HUDEP-2 (cell line): ENCODE data around the gene CORO1C.

Source experiments
- DNase-seq, 76 experiments: peaks; one replicate each; lab custom pipeline; 2025; ENCODE audit not compliant: unreplicated experiment in 76 of 76; lab: John Stamatoyannopoulos, UW

The CORO1C gene

DNA sequence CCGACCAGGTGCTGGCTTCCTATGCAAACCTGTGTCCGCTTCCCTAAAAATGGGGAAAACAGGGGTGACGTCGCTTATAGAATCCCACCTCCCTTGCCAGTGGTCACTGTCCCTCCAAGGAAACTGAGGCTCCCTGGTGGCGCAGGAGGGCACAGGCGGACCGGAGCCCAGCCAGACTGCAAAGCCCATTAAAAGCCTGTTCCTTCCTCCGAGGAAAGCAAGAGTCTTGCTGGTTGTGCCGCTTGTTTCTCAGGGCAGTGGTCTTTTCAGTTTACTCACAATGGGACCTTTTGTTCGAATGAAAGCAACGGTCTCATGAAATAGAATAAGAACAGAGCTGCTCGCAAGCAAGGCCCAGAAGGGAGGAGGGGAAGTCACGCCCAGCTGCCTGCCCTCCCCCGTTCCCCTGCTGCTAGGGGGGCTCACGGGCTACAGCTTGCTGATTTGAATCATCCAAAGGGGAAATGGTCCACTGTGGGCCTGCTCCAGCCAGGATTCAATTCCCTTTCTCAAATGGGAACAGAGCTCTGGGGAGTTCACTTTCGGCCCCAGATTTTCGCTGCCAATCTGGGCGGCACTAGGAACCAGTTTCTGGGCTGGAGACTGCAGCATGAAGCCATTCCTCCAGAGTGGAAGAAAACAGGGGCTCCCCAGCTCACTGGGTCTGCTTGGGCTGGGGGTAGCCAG lies 93.0 kb downstream of the CORO1C start:
- DNase-seq, result no peak

DNA sequence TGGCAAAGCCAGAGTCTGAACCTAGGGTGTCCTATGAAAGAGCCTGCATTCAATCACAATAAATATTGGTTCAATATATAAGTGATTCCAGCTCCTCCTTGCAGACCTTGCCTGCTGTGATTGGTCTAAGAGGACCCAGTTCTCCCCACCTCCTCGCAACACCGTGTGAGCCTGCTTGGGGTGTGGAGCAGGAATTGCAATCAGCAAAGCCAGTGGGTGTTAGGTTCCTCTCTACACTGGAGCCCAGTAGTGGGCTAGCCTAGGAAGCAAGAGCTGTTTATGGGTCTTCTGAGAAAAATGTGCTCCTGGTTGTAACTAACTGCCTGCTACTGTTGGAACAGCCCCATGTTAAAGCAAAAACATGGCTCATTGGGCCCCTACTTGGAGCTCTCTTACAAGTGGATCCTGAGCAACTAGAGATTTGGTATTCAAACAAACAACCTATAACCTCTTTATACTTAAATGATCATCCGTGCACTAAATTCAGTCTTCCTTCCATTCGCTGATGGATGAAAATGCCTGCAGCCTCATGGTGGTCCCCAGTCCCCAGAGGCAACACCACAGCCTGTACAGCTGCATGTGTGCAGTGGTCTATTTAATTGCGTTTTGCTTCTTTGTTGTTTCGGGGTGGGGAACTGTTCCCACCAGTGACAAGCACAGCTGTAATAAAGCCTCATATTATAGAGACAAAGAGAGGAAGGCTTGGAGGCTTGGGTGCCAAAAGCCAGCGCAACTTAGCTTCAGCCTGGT lies 93.9 kb downstream of the CORO1C start:
- no peak for DNase-seq

- DNase-seq, result no peak
These were observed 95.1 kb downstream of the CORO1C start for GRCh38 chr12:108635997-108636808.

DNA sequence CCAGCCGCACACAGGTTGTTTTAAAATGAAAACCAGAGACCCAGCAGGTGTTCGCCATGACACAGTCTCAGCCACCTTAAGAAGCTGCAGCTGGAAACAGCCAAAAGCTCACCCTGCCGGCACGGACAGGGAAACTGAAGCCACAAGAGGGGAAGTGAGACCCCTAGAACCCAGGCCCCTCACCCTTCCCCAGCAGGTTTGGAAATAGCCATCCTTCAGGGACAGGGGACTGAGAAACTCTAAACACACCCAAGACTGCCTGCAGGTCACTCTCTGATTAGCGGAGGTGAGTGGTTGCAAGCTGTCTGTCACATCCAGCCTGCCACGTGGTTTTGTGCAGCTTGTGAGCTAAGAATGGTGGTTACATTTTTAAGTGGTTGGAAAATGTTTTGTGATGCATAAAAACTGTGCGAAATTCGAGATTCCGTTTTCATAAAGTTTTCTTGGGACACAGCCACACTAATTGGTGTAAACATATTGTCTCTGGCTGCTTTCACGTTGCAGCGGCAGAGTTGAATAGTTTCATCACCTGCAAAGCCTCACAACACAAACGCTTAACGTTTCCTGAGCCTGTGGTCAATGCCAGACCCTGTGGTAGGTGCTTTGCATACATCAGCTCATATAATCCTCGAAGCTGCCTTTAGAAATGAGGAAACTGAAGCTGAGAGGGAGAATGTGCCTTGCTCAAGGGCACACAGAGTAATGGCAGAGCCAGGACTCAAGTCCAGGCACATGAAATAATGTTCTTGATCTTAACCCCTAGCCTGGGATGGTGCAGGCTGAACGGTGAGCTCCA lies 95.9 kb downstream of the CORO1C start:
- peak in 1 of 76 experiments; percentile 23 for DNase-seq

DNA sequence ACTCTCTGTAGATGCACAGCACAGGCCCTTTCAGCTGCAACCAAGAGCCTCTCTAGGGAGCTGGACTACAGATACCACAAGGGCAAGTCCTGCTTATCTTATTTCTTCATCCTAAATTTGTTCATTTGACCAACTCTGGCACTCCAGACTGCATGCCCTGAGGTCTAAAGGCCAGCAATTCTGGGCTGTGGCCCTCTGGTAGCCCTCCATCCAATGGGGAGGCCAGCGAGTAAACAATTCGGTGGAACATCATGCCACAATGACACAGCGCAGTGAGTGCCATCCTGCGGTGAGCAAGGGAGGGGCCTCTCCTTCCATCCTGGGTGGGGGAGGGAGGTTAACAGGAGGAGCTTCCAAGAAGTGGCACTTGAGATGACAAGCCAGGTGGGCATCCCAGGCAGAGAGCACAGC lies 97.0 kb downstream of the CORO1C start:
- DNase-seq, result peak in 74 of 76 experiments; percentile 20 to 89 (median 69)

DNA sequence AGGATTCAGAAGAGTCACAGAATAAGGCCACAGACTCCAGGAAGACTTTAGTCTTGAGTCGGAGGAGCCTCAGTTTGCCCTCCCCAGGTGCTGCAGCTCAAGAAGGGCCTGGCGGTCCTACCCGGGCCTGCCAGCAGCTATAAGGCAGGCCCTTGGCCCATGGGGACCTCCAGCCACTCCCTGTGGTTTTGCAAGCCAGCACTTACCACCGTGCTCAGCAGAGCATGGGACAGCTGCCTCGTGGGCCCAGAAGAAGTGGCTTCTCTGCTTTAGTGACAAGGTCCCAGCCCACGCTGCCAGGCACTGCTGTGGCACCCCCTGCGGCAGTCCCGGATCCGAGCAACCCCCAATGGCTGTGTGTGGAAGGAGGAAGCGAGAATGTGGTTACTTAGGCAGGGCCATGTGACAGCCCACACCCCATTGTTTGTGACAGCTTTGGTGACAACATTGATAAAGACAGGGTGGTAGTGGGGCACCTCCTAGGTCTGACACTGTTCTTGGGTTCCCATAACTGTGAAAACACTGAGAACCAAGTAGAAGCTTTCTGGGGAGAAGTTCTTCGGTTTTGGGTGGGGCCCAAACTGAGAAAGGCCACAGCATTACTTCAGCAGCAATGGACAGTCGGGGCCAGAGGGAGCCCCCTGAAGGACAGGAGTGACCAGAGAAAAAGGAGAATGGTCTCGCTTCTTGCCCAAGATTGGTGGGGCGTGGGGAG lies 97.6 kb downstream of the CORO1C start, which contains the start of gene SELPLG:
SELPLG (minus strand) TSS at position 361 of the 715 bp plus-strand sequence. CDS start 9,587 bp downstream, outside the sequence.
- DNase-seq, result peak in 74 of 76 experiments; percentile 23 to 91 (median 77)

DNA sequence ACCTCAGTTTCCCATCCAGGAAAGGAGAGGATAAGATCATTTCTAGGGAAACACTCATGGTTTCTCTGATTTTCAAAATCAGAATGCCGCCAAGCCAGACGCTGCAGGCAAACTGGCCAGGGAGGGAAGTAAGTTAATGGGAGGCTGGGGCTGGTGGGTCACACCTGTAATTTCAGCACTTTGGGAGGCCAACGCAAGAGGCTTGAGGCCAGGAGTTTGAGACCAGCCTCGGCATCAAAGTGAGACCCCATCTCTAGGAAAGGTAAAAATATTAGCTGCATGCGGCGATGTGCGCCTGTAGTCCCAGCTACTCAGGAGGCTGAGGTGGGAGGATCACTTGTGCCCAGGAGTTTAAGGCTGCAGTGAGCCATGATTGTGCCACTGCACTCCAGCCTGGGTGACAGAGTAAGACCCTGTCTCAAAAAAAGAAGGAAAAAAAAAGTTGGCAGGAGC lies 98.2 kb downstream of the CORO1C start:
- DNase-seq, result no peak

- DNase-seq, result peak in 2 of 76 experiments; percentile 32 to 33
These were observed 100.1 kb downstream of the CORO1C start for GRCh38 chr12:108631261-108631660.

DNA sequence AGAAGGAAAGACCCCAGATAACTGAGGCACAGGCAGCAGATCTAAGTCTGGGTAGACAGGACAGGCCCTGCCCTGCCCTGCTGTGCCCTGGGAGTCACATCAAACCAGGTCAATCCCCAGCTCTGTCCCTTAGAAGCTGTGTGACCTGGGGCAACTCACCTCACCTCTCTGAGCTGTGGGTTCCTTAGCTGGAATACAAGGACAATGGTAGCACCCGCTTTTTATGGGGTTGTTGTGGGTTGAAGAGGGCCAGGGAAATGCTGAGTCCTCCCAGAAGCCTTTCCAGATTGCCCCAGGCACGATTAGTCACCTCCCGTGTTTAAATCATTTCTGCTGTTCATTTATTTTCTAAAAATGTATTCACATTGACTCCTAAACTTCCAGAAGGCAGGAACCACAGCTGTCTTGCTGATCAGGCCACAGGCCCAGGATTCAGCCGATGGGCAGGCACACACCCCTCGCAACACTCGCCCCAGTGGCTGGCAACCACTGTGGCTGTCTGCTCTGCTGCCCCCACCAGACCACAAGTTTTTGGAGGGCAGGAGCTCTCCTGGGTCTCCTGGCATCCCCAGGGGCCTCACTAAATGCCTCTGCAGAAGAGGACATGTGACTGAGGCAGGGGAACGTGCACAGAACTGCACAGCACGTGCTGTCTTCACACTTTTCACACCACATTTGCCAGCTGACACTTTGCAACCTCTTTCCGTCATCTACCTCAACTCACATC lies 100.7 kb downstream of the CORO1C start:
- DNase-seq, result peak in 48 of 76 experiments; percentile 4 to 59 (median 32)

GRCh38 chr12:108629824-108630476 lies 101.4 kb downstream of the CORO1C start:
- peak in 74 of 76 experiments; percentile 43 to 90 (median 78) for DNase-seq

GRCh38 chr12:108629151-108629550 lies 102.2 kb downstream of the CORO1C start:
- peak in 10 of 76 experiments; percentile 9 to 47 (median 30) for DNase-seq

GRCh38 chr12:108627134-108627920 lies 104.0 kb downstream of the CORO1C start:
- no peak for DNase-seq

DNA sequence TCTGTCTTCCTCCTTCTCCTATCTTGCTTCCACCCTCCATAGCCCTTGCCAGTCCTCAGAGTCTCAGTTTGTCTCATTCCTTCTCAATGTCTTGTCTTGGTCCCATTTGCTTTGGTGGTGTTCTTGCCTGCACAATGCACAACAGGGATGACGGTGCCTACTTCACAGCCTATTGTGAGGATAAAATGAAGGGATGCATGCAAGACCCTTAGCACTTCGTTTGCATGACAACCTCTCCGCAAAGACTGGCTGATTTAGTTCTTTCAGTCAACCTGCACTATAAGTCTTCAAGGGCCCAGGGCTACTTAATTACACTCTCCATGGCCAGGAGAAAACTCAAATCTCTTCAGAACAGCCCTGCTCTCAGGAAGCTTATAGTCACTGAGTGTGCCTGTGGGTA lies 106.1 kb downstream of the CORO1C start:
- no peak for DNase-seq

DNA sequence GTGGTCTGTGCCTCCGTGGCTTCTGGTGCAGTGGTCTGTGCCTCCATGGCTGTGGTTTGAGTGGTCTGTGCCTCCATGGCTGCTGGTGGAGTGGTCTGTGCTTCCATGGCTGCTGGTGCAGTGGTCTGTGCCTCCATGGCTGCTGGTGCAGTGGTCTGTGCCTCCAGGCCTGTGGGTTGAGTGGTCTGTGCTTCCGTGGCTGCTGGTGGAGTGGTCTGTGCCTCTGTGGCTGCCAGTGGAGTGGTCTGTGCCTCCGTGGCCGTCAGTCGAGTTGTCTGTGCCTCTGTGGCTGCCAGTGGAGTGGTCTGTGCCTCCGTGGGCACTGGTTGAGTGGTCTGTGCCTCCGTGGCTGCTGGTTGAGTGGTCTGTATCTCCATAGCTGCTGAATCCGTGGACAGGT lies 107.7 kb downstream of the CORO1C start:
- no peak for DNase-seq

- DNase-seq, result no peak
These were observed 108.3 kb downstream of the CORO1C start for GRCh38 chr12:108622921-108623514.

DNA sequence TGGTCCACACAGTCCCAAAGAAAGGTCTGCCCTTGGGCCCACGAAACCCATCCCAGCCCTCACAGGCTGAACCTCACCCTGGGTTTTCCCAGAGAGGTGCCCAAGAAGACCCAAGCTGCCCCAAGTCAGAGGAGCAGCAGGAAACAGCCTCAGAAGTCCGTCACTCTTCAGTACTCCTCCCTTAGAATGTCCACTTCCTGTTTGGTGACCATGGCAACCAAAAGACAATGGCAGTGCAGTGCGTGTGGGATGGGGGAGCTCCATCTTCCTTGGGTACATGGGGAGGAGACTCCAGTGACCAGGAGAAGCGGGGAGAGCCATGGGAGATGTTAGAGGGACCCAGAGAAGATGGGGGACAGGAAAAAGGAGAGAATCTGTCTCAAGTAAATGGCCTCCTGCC lies 108.9 kb downstream of the CORO1C start:
- DNase-seq, result no peak

DNA sequence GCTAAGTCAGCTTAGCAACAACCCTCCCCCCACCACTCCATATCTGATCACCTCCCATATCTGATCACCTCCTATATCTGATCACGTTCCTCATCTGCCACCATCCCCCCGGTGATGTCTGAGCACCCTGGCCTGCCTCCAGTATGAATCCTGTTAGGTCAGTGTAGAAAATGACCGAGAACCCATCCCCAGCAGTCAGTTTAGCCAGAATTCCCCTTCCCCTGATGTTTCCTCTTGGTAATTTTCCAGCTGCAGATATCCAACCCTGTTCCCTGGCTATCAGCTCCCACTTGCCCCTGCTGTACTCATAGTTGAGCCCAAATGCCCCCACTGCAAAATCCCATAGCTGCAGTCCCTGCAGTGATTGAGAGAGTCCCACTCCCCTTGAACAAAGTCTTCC lies 110.2 kb downstream of the CORO1C start:
- no peak for DNase-seq
